Uterus (tissue), 4 donors: Measurements from ENCODE around the gene GGTLC1. TPM values are rescaled to one million over a fixed set of nuclear protein-coding genes. Genes with fewer than 3 reads are reported as not detected.
"Not testable (repeated sequence)": the region's sequence is repeated elsewhere in the genome, so short reads cannot be mapped to it uniquely, and the experiment has no call there.

Experiments used
- DNase-seq, 2 donors: peaks; one replicate each; pipeline ENCODE4 v3.0.0-alpha.2; 2019 to 2020
- H3K27ac ChIP-seq, 2 donors: fragments of 200-600 bp; sonication (generic); 1 replicate in 1 of 2; 2 replicates in 1 of 2; pipeline ENCODE4 v1.5.1; 2016 to 2018
- H3K27me3 ChIP-seq, 2 donors: fragments of 200-600 bp; sonication (generic); one replicate each; pipeline ENCODE4 v1.5.1; 2018 to 2019; ENCODE audit warnings: control low read depth in 1 of 2
- H3K36me3 ChIP-seq, 2 donors: fragments of 200-600 bp; sonication (generic); one replicate each; pipeline ENCODE4 v1.5.1; 2019; ENCODE audit warnings: control low read depth in 1 of 2
- H3K4me1 ChIP-seq, 2 donors: fragments of 200-600 bp; sonication (generic); one replicate each; pipeline ENCODE4 v1.5.1; 2018 to 2019; ENCODE audit warnings: control low read depth in 1 of 2
- H3K4me3 ChIP-seq, 2 donors: fragments of 200-600 bp; sonication (generic); 1 replicate in 1 of 2; 2 replicates in 1 of 2; pipeline ENCODE4 v1.5.1; 2018 to 2019; ENCODE audit warnings: mild to moderate bottlenecking in 1 of 2
- H3K9me3 ChIP-seq, 2 donors: fragments of 200-600 bp; sonication (generic); one replicate each; pipeline ENCODE4 v1.5.1; 2019; ENCODE audit warnings: control low read depth in 1 of 2
- POLR2A ChIP-seq, 2 donors: fragments of 450-650 bp; IDR thresholded peaks; one replicate each; pipeline ENCODE4 v1.6.1; 2016; ENCODE audit warnings: antibody characterized with exemption in 2 of 2, mild to moderate bottlenecking in 1 of 2, moderate library complexity in 1 of 2
- intact Hi-C: fragments of 100-400 bp; cut with DNase I; formaldehyde crosslinking; loops from one replicate; pipeline ENCODE4 v1.15.1; 2023; ENCODE audit warnings: low total_unique reads
- total RNA-seq, 4 donors: library from RNA; depleted of rRNA in 3 of 4; stranded (reverse); fragments of >200 nt in 3 of 4; gene quantifications; one replicate each; pipeline versions ENCODE4 v1.1.0 to v1.2.4, GENCODE V29; 2014 to 2023
- TF ChIP-seq, protein P1 (sequence below), 4 experiments: fragments of 200-600 bp in 2 of 4; fragments of 450-650 bp in 2 of 4; sonication (generic) in 2 of 4; IDR thresholded peaks; one replicate each; pipeline ENCODE4 v1.5.1; 2016 to 2019; ENCODE audit warnings: antibody characterized with exemption in 4 of 4, mild to moderate bottlenecking in 2 of 4, moderate library complexity in 1 of 4
- donor health status: DM: yes; HTN: yes; CAD: no.

The GGTLC1 gene
- total RNA-seq, 4 donors from 2014 or later: not detected

DNA sequence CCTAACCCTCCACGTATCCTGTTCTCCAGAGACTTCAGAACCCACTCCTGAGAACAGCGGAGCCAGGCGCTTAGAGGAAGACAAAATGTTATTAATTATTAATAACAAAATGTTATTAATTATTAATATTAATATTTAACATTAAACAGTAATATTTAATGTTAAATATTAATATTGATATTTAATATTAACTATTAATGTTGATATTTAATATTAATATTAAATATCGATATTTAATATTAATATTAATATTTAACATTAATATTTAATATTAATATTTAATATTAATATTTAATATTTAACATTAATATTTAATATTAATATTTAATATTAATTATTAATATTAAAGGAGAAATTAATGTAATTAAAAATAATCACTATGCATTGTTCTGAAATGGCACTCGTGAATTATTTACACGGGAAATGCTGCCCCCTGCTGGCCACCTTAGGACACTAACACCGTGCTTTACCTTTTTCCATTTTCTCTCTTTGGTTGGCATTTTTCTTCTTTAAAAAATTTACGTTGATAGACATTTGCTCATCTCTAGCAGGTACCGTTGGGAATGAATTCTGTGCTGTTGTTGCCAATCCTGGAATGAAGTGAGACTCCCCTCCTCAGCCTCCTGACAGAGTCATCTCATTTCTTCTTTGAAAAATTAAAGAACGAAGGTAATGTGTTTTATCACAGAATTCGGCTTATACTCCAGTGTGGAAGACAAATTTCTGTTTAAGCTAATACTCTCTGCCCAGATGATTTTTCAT, 7.5 kb upstream of the GGTLC1 start:
- Histone ChIP-seq H3K27me3 (no peaks in the 10 kb centered on the region), H3K4me3 (no peak overlapping the region), H3K36me3 (no peaks in the 10 kb centered on the region), H3K27ac (no peak overlapping the region), H3K4me1 (no peaks in the 10 kb centered on the region), H3K9me3 (no peaks in the 10 kb centered on the region)
- intact Hi-C loops: no loop called here
- peak; percentile 43 to 52 for DNase-seq
- TF ChIP-seq POLR2A (IDR thresholded peaks at IDR 0.05): no peak
- TF ChIP-seq, protein P1, sequence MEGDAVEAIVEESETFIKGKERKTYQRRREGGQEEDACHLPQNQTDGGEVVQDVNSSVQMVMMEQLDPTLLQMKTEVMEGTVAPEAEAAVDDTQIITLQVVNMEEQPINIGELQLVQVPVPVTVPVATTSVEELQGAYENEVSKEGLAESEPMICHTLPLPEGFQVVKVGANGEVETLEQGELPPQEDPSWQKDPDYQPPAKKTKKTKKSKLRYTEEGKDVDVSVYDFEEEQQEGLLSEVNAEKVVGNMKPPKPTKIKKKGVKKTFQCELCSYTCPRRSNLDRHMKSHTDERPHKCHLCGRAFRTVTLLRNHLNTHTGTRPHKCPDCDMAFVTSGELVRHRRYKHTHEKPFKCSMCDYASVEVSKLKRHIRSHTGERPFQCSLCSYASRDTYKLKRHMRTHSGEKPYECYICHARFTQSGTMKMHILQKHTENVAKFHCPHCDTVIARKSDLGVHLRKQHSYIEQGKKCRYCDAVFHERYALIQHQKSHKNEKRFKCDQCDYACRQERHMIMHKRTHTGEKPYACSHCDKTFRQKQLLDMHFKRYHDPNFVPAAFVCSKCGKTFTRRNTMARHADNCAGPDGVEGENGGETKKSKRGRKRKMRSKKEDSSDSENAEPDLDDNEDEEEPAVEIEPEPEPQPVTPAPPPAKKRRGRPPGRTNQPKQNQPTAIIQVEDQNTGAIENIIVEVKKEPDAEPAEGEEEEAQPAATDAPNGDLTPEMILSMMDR (IDR thresholded peaks at IDR 0.05): peak; percentile 52 to 79 (median 64)

DNA sequence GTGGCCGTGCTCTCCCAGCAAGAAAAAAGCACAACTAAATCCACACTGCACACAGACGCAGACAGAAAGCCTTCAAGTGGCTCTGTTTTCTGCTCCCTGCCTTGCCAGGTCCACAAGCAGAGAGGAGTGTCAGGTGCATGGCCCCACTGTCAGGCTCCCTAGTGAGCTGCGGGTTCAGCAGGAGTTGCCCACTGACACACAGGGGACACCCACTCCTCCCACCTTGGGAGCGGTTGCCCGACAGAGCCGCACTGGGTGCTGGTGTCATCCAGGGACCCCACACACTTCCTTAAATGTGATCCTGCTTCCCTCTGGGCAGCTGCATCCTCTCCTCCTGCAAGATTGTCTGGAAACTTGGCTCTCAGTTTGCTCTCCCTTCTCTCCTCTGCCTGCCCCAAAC, 6.7 kb upstream of the GGTLC1 start:
- H3K4me1 ChIP-seq, intact Hi-C loops, H3K27me3 ChIP-seq, H3K27ac ChIP-seq, H3K36me3 ChIP-seq, DNase-seq, H3K4me3 ChIP-seq, H3K9me3 ChIP-seq: not testable (repeated sequence)

DNA sequence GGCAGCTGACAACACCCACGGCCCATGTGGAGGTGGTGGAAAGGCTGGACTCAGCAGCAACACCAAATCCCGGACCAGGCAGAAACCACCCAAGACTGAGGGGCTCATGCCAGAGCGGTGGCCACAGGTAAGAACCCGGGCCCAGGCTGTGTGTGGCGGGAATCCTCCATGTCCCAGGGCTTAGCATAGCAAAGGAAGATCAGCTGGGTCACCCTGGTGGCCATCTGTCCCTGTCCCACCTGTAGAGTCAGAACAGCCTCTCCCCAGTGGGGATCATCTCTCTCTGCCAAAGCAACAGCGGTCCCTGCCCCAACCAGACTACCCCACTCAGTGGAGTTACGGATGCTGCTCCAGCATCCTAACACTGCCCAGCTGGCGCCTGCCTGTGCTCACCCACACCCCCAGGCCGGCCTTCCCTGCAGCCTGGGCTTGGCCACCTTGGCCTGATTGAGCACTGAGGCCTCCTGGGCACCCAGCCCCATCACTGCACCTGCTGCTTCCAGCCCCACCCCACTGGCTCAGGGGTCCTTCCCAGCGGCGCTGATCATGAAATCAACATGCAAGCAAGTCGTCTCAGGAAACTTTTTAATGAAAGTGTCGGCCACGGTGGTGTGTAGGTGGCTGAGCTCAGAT, 5.5 kb upstream of the GGTLC1 start:
- H3K27ac ChIP-seq, intact Hi-C loops, DNase-seq, H3K4me1 ChIP-seq, H3K9me3 ChIP-seq, H3K4me3 ChIP-seq, H3K27me3 ChIP-seq, H3K36me3 ChIP-seq: not testable (repeated sequence)

DNA sequence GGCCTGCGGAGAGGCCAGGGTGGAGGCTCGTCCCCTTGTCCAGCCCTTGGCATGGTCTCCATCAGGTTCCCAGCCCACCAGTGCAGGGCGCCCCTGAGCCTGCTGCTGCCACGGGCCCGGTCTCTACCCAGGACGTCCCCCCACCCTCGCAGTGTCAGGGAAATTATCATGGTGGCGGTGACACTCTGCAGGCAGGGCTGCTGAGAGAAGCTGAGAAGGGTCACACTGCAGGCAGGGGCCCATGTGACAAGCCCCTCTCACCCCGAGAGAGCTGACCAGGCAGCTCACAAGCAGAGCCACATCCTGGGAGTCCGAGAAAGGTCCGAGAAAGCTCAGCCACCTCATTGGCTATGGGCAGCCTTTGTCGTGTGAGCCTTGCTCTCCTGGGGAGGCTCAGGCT, 4.9 kb upstream of the GGTLC1 start:
- H3K4me3 ChIP-seq, DNase-seq, intact Hi-C loops: not testable (repeated sequence)

DNA sequence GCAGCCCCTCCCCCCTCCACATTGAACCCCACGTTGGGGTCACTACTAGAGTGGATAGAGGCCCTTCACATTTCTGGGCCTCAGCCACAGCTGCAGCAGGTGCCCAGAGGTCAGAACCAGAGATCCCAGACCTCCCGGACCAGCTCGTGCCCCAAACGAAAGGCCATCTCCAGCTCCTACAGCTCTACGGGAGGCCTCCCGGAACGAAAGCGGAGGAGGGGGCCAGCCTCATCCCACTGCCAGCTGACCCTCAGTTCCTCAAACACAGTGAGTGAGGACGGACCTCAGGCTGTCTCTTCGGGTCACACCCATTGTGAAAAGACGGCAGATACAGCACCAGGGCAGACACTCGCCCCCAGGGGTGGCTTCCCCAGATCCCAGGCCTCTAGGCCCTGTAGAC, 1.7 kb upstream of the GGTLC1 start:
- intact Hi-C loops, H3K36me3 ChIP-seq, H3K27ac ChIP-seq: not testable (repeated sequence)

More for the DNA sequence above, 4.9 kb upstream of the GGTLC1 start:
- not testable (repeated sequence) for H3K27ac ChIP-seq, H3K9me3 ChIP-seq, H3K4me1 ChIP-seq, H3K36me3 ChIP-seq, H3K27me3 ChIP-seq

DNA sequence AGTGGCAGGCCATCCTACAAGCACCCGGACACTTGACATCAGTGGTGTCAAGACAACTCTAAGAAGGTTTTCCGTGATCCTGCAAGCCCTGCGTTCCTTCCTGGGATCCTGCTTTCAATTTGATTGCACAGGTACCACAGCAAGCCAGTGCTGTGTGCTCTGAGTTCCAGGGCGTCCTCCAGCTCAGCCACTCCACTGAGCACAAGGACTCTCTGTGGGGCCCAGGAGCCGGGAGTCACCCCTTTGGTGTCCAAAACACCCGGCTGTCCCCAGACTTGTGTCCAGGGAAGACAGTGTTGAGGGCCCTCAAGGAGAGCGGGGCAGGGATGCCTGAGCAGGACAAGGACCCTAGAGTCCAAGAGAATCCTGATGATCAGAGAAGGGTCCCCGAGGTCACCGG, 387 bp upstream of the GGTLC1 start:
- H3K27me3 ChIP-seq, H3K27ac ChIP-seq, intact Hi-C loops, H3K9me3 ChIP-seq, H3K4me3 ChIP-seq, DNase-seq, H3K36me3 ChIP-seq, H3K4me1 ChIP-seq: not testable (repeated sequence)

More for the DNA sequence above, 1.7 kb upstream of the GGTLC1 start:
- not testable (repeated sequence) for DNase-seq, H3K27me3 ChIP-seq, H3K4me1 ChIP-seq, H3K9me3 ChIP-seq, H3K4me3 ChIP-seq

DNA sequence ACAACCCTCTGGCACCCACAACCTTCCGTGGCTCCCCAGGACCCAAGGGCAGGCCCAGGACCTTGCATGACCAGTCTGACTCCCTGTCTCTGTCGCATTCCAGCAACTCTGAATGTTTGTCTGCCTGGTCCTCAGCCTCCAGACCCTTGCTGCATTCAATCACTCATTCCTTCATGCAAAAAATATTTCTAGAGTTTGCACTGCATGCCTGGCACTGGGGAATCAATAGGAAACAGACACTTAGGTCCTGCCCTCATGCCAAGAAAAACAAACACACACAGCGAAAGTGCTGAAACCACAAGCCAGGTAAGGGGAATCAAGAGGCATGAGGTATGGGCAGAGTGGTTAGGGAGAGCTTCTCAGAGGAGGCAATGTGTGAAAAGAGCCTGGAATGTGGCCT, 1.9 kb downstream of the GGTLC1 start:
- intact Hi-C loops, H3K27me3 ChIP-seq, H3K9me3 ChIP-seq, H3K4me1 ChIP-seq, H3K4me3 ChIP-seq, H3K36me3 ChIP-seq, H3K27ac ChIP-seq, DNase-seq: not testable (repeated sequence)

DNA sequence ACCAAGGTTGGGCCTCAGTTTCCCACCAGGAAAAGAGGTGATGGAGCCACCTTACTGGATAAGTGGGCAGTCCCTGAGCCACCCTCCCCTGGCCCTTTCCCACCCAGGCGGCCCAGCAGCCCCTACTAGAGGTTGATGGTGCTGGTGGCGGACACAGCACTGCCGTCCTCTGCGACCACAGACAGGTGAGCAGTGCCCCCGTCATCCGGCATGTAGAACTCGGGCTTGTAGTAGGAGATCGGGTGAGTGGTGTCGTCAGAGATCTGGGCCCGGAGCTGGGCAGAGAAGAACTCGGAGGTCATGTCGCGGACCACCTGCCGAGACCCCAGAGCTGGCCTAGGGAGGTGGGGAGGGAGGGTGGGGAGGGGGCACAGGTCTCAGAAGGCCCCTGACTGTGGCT, 2.3 kb downstream of the GGTLC1 start:
- H3K4me1 ChIP-seq, H3K27me3 ChIP-seq, intact Hi-C loops, H3K36me3 ChIP-seq, H3K9me3 ChIP-seq, DNase-seq, H3K27ac ChIP-seq, H3K4me3 ChIP-seq: not testable (repeated sequence)

DNA sequence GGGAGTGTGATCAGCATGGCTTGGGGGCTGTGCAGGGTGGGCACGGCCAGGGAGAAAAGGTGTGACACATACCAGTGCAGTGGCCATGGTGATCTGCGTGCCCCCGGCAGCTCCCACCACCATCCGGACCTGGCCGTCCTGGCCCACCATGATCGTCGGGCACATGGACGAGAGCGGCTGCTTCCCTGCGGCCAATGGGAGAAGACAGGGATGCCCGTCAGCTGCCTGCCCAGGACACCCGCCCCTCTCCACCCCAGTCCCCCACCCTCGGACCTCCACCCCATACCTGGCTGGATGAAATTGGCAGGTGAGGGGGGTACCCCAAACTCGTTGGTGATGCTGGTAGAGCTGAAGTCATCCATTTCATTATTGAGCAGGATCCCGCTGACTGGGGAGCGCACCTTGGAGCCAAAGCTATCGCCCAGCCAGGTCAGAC, 2.8 kb downstream of the GGTLC1 start:
- H3K27ac ChIP-seq, H3K27me3 ChIP-seq, H3K9me3 ChIP-seq, H3K36me3 ChIP-seq, H3K4me3 ChIP-seq, intact Hi-C loops, DNase-seq, H3K4me1 ChIP-seq: not testable (repeated sequence)

DNA sequence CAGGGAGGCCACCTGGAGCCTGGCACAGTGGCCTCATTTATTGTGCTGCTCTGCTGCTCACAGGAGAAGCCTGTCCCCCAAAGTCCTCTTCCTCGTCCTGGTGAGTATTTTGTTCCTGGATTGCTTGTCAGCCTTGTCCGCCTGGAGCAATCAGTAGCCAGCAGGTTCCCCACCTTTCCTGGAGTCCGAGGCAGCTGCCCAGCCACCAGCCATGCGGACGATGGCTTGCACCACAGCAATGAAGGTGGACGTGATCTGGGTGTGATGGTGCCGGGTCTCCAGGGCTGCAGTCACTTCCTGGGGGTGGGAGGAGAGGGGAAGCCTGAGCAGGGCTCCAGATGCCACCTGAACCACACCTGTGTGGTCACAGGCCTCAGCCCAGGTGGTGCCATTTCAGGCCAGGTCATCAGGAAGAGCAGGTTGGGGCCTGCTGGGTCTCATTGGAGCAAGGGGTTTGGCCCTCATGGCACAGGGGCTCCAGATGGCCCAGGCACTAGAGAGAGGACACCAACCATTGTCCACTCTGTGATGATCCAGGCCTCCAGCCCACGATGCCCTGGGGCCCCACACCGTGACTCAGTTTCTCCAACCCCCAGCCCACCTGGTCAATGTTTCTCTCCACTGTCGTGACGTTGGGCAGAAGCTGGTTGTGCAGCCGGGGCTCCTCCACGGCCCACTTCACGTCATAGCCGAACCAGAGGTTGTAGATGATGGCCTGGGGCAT, 3.4 kb downstream of the GGTLC1 start:
- H3K36me3 ChIP-seq, DNase-seq, intact Hi-C loops, H3K27ac ChIP-seq, H3K27me3 ChIP-seq, H3K4me1 ChIP-seq, H3K4me3 ChIP-seq, H3K9me3 ChIP-seq: not testable (repeated sequence)
